PC-9 (cell line): ENCODE results near the gene AIF1L. TPM values are rescaled to one million over a fixed set of nuclear protein-coding genes. Genes with fewer than 3 reads are reported as not detected.

Experiments used
- BruUV-seq: library from RNA; stranded (reverse); fragments of 400-500 nt; replicated peaks from 2 replicates; lab custom pipeline; 2021; lab: Mats Ljungman, UMichigan
- CTCF ChIA-PET: fragments of 300-600 bp; sonication (Branson Sonifier 250); formaldehyde crosslinking; loops from one replicate; lab custom pipeline; 2022; ENCODE audit warnings: antibody characterized with exemption; lab: Charles Lee
- POLR2A ChIA-PET: fragments of 300-600 bp; sonication (Branson Sonifier 250); formaldehyde crosslinking; loops from one replicate; lab custom pipeline; 2022; ENCODE audit warnings: antibody characterized with exemption; ENCODE audit not compliant: unreplicated experiment; lab: Charles Lee
- DNase-seq, 2 experiments: peaks; one replicate each; pipeline versions ENCODE4 v3.0.0 to v3.0.0-alpha.2; 2015 to 2022; ENCODE audit warnings: mixed read lengths in 1 of 2
- H2AFZ ChIP-seq: fragments of 200-600 bp; sonication (generic); 2 replicates; pipeline ENCODE4 v1.8.1; 2017; ENCODE audit warnings: antibody characterized with exemption
- H3F3A ChIP-seq: fragments of 200-600 bp; sonication (generic); 2 replicates; pipeline ENCODE4 v1.8.1; 2017; ENCODE audit warnings: antibody characterized with exemption, mild to moderate bottlenecking, low read depth; ENCODE audit not compliant: insufficient read depth
- H3K27ac ChIP-seq: fragments of 200-600 bp; sonication (generic); 2 replicates; pipeline ENCODE4 v1.6.1; 2016; ENCODE audit warnings: mixed run types
- H3K27me3 ChIP-seq: fragments of 200-600 bp; sonication (generic); 2 replicates; pipeline ENCODE4 v1.6.1; 2016; ENCODE audit warnings: low read depth, mixed run types; ENCODE audit not compliant: insufficient read depth
- H3K36me3 ChIP-seq: fragments of 200-600 bp; sonication (generic); 2 replicates; pipeline ENCODE4 v1.6.1; 2016; ENCODE audit warnings: low read depth, mixed run types
- H3K4me1 ChIP-seq: fragments of 200-600 bp; sonication (generic); replicated peaks from 2 replicates; pipeline ENCODE4 v1.6.1; 2016; ENCODE audit warnings: mixed run types; ENCODE audit not compliant: insufficient read depth
- H3K4me2 ChIP-seq: fragments of 200-600 bp; sonication (generic); 2 replicates; pipeline ENCODE4 v1.6.1; 2017; ENCODE audit warnings: mixed run types
- H3K4me3 ChIP-seq: fragments of 200-600 bp; sonication (generic); 2 replicates; pipeline ENCODE4 v1.6.1; 2016; ENCODE audit warnings: mixed run types
- H3K79me2 ChIP-seq: fragments of 200-600 bp; sonication (generic); 2 replicates; pipeline ENCODE4 v1.6.1; 2017; ENCODE audit warnings: low read depth, mixed run types
- H3K9me2 ChIP-seq: fragments of 200-600 bp; sonication (generic); 2 replicates; pipeline ENCODE4 v1.8.1; 2017; ENCODE audit warnings: mild to moderate bottlenecking; ENCODE audit not compliant: insufficient read depth
- H3K9me3 ChIP-seq: fragments of 200-600 bp; sonication (generic); 2 replicates; pipeline ENCODE4 v1.8.1; 2016; ENCODE audit warnings: low read depth; ENCODE audit not compliant: insufficient read depth
- H4K20me1 ChIP-seq: fragments of 200-600 bp; sonication (generic); 2 replicates; pipeline ENCODE4 v1.8.1; 2017; ENCODE audit not compliant: insufficient read depth
- EZH2 ChIP-seq: fragments of 200-600 bp; sonication (generic); IDR thresholded peaks from 2 replicates; pipeline ENCODE4 v1.8.0; 2017; ENCODE audit warnings: antibody characterized with exemption, low read depth
- intact Hi-C: fragments of 100-400 bp; cut with micrococcal nuclease; formaldehyde crosslinking; loops from one replicate; pipeline ENCODE4 v1.10.0; 2022; ENCODE audit not compliant: unreplicated experiment
- total RNA-seq: library from RNA; stranded (reverse); gene quantifications from 2 replicates; pipeline ENCODE4 v1.2.3, GENCODE V29; 2021
- TF ChIP-seq, protein P1 (sequence below): fragments of 200-600 bp; sonication (generic); conservative IDR thresholded peaks from 2 replicates; pipeline ENCODE4 v1.6.1; 2017; ENCODE audit warnings: mixed run types, antibody characterized with exemption, mild to moderate bottlenecking, moderate library complexity

The AIF1L gene
- total RNA-seq, 1 experiment from 2014 or later, result 87.3 TPM

GRCh38 chr9:131104016-131104740, 7.8 kb downstream of the AIF1L start:
- no TSS peak for BruUV-seq

DNA sequence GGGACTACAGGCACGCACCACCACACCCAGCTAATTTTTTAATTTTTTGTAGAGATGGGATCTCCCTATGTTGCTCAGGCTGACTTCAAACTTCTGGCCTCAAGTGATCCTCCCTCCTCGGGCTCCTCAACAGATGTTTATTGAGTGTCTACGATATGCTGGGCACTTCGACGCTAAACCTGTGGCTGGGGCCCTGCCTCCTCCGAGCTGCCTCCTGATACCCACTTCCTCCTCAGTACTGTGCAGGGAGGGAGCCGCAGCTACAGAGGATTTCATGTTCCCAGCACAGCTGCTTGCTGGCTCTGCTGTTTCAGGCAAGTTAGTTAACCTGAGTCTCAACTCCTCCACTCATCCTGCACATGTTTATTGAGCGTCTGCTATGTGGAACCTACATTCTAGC, 9.6 kb downstream of the AIF1L start:
- CTCF ChIA-PET, result no interaction called here
- Histone ChIP-seq H2AFZ (no peak overlapping the region), H3K9me2 (no peaks in the 10 kb centered on the region), H4K20me1 (no peaks in the 10 kb centered on the region), H3K79me2 (no peaks in the 10 kb centered on the region), H3K9me3 (no peaks in the 10 kb centered on the region), H3K27me3 (no peaks in the 10 kb centered on the region), H3K4me2 (no peak overlapping the region), H3K4me3 (no peak overlapping the region), H3K36me3 (no peaks in the 10 kb centered on the region), H3K4me1 (peaks cover 6% of the 10 kb centered on the region; the same call in 1 of the 2 replicates), H3F3A (0 out of 2 replicates have a peak, but pooled peaks cover 7% of the 10 kb centered on the region), H3K27ac (no peak overlapping the region)
- no peak for DNase-seq
- no peak for TF ChIP-seq EZH2
- POLR2A ChIA-PET, result no interaction called here
- intact Hi-C loops, result no loop called here
- BruUV-seq, result no TSS peak

More at GRCh38 chr9:131104016-131104740, 7.8 kb downstream of the AIF1L start:
- no peak for DNase-seq
- no peaks in the 10 kb centered on the region for H3F3A ChIP-seq
- H3K4me3 ChIP-seq, result no peak overlapping the region
- intact Hi-C loops, result no loop called here
- POLR2A ChIA-PET, result interaction anchor here (0.5 kb wide), 1 partner anchor 9 kb away, joined by 3 read pairs; no protein-coding TSS in a partner anchor
- H3K9me2 ChIP-seq, result no peaks in the 10 kb centered on the region
- no peaks in the 10 kb centered on the region for H3K9me3 ChIP-seq
- H4K20me1 ChIP-seq, result no peaks in the 10 kb centered on the region
- no peaks in the 10 kb centered on the region for H3K36me3 ChIP-seq
- no peaks in the 10 kb centered on the region for H3K27me3 ChIP-seq
- no peaks in the 10 kb centered on the region for H3K79me2 ChIP-seq
- 0 out of 2 replicates have a peak, but pooled peaks cover 6% of the 10 kb centered on the region for H3K4me1 ChIP-seq
- no peak overlapping the region for H2AFZ ChIP-seq
- TF ChIP-seq, protein P1, sequence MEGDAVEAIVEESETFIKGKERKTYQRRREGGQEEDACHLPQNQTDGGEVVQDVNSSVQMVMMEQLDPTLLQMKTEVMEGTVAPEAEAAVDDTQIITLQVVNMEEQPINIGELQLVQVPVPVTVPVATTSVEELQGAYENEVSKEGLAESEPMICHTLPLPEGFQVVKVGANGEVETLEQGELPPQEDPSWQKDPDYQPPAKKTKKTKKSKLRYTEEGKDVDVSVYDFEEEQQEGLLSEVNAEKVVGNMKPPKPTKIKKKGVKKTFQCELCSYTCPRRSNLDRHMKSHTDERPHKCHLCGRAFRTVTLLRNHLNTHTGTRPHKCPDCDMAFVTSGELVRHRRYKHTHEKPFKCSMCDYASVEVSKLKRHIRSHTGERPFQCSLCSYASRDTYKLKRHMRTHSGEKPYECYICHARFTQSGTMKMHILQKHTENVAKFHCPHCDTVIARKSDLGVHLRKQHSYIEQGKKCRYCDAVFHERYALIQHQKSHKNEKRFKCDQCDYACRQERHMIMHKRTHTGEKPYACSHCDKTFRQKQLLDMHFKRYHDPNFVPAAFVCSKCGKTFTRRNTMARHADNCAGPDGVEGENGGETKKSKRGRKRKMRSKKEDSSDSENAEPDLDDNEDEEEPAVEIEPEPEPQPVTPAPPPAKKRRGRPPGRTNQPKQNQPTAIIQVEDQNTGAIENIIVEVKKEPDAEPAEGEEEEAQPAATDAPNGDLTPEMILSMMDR, result no peak
- no peak for TF ChIP-seq EZH2
- CTCF ChIA-PET, result no interaction called here
- H3K4me2 ChIP-seq, result no peak overlapping the region
- no peak overlapping the region for H3K27ac ChIP-seq

DNA sequence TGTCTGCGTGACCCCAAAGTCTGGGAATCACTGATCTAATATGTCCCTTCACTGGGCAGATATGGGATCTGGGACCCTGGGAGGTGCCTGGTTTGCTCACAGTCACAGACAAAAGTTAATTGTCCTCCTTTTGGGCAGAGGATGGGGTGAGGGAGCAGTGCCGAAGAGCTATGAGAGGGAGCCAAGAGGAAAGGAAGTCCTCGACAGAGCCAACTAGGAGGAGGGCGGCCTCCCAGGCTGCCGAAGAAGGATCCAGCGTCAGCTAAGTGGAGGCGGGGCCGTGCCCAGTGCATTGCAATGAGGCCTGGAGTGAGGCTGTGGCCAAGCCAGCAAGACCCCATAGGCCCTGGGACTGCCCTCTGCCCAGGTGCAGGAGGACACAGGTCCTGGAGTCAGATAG, 11.4 kb downstream of the AIF1L start:
- Histone ChIP-seq H3K4me1 (no peaks in the 10 kb centered on the region; the same call in 1 of the 2 replicates), H2AFZ (no peak overlapping the region), H3F3A (0 out of 2 replicates have a peak, but pooled peaks cover 7% of the 10 kb centered on the region), H3K4me2 (no peak overlapping the region), H3K9me2 (no peaks in the 10 kb centered on the region), H4K20me1 (no peaks in the 10 kb centered on the region), H3K36me3 (no peaks in the 10 kb centered on the region), H3K27me3 (no peaks in the 10 kb centered on the region), H3K79me2 (no peaks in the 10 kb centered on the region), H3K27ac (no peak overlapping the region), H3K9me3 (no peaks in the 10 kb centered on the region), H3K4me3 (no peak overlapping the region)
- intact Hi-C loops, result no loop called here
- TF ChIP-seq, protein P1, result no peak
- TF ChIP-seq EZH2, result no peak
- BruUV-seq, result no TSS peak
- ChIA-PET CTCF (interaction anchor here (0.5 to 0.7 kb wide), 4 partner anchors 30 to 1108 kb away, joined by 3 to 8 read pairs (median 4); no protein-coding TSS in a partner anchor), POLR2A (no interaction called here)
- DNase-seq, result no peak
